ENCODE results near the gene MAG. TPM values are rescaled to one million over a fixed set of nuclear protein-coding genes. Genes with fewer than 3 reads are reported as not detected.

The MAG gene
- total RNA-seq, 4 donors from 2014 or later: 0.65 to 2.4 (median 1.2) TPM; not detected in 1

- Histone ChIP-seq H3K36me3 (peaks cover 46 to 84% (median 79%) of the 10 kb centered on the region in 4 donors), H3K9me3 (no peaks in the 10 kb centered on the region), H3K27me3 (peaks cover 0 to 2% (median 0%) of the 10 kb centered on the region in 4 donors), H3K4me1 (peaks cover 0 to 14% (median 3%) of the 10 kb centered on the region in 4 donors), H3K4me3 (no peak overlapping the region), H3K27ac (replicated peaks in 1 of 4) (no peak overlapping the region)
- intact Hi-C loops (cut with DNase I): no loop called here
- TF ChIP-seq EP300 (IDR thresholded peaks at IDR 0.05): no peak
- TF ChIP-seq, protein P1, sequence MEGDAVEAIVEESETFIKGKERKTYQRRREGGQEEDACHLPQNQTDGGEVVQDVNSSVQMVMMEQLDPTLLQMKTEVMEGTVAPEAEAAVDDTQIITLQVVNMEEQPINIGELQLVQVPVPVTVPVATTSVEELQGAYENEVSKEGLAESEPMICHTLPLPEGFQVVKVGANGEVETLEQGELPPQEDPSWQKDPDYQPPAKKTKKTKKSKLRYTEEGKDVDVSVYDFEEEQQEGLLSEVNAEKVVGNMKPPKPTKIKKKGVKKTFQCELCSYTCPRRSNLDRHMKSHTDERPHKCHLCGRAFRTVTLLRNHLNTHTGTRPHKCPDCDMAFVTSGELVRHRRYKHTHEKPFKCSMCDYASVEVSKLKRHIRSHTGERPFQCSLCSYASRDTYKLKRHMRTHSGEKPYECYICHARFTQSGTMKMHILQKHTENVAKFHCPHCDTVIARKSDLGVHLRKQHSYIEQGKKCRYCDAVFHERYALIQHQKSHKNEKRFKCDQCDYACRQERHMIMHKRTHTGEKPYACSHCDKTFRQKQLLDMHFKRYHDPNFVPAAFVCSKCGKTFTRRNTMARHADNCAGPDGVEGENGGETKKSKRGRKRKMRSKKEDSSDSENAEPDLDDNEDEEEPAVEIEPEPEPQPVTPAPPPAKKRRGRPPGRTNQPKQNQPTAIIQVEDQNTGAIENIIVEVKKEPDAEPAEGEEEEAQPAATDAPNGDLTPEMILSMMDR (IDR thresholded peaks at IDR 0.05): no peak
- TF ChIP-seq POLR2AphosphoS5 (IDR thresholded peaks at IDR 0.05): no peak
- TF ChIP-seq POLR2A (IDR thresholded peaks at IDR 0.05; ENCODE audit: low read depth): no peak
- 94% methylated on average over 24 of the region's 28 CpGs for WGBS
- no peak for DNase-seq (ENCODE audit: extremely low spot score)
These were observed 15.2 kb upstream of the MAG start for GRCh38 chr19:35276706-35277281.

DNA sequence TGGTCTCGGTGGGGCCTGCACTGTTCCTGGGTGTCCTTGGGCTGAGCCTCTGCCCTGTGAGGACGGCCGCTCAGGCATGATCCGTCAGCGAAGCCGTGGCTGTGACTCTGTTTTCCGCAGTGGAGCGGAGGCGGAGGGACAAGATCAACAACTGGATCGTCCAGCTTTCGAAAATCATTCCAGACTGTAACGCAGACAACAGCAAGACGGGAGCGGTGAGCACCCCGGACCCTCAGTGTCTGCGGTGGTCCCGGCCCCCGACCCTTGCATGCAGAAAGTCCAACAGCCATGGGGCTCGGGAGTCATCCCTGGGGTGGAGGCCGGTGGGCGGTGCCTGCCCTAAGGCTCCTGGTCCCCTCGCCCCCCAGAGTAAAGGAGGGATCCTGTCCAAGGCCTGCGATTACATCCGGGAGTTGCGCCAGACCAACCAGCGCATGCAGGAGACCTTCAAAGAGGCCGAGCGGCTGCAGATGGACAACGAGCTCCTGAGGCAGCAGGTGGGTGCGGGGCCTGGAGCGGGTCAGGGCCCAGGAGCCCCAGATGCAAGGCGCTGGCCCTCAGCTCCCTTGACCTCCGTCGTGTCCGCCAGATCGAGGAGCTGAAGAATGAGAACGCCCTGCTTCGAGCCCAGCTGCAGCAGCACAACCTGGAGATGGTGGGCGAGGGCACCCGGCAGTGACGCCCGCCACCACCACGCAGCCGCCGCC is 13.2 kb upstream of the MAG start:
- H3K27ac ChIP-seq (replicated peaks in 1 of 4): no peak overlapping the region
- TF ChIP-seq POLR2AphosphoS5 (IDR thresholded peaks at IDR 0.05) (no peak), EP300 (IDR thresholded peaks at IDR 0.05) (no peak), POLR2A (IDR thresholded peaks at IDR 0.05; ENCODE audit: low read depth) (no peak)
- TF ChIP-seq, protein P1 (IDR thresholded peaks at IDR 0.05): no peak
- H3K27me3 ChIP-seq: peaks cover 0 to 21% (median 2%) of the 10 kb centered on the region in 4 donors
- H3K4me1 ChIP-seq: peaks cover 0 to 11% (median 0%) of the 10 kb centered on the region in 4 donors
- DNase-seq (ENCODE audit: extremely low spot score): no peak
- H3K36me3 ChIP-seq: peaks cover 43 to 65% (median 59%) of the 10 kb centered on the region in 4 donors
- H3K4me3 ChIP-seq: no peak overlapping the region
- intact Hi-C loops (cut with DNase I): no loop called here
- H3K9me3 ChIP-seq: no peaks in the 10 kb centered on the region
- WGBS: 91% methylated on average over 40 of the region's 45 CpGs

DNA sequence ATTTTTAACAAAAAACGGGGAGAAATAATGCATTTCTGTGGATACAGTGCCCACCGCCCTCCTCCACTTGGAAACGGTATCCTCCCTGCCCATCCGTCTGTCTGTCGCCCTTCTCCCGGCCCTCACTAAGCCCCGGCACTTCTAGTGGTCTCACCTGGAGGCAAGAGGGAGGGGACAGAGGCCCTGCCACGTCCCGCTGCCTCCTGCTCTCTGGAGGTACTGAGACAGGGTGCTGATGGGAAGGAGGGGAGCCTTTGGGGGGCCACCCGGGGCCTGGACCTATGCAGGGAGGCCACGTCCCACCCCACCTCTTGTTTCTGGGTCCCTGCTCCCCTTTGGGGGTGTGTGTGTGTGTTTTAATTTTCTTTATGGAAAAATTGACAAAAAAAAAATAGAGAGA is 12.6 kb upstream of the MAG start:
- TF ChIP-seq, protein P1 (IDR thresholded peaks at IDR 0.05): no peak
- TF ChIP-seq EP300 (IDR thresholded peaks at IDR 0.05) (no peak), POLR2A (IDR thresholded peaks at IDR 0.05; ENCODE audit: low read depth) (no peak), POLR2AphosphoS5 (IDR thresholded peaks at IDR 0.05) (no peak)
- H3K4me3 ChIP-seq: no peak overlapping the region
- H3K27me3 ChIP-seq: peaks cover 0 to 28% (median 2%) of the 10 kb centered on the region in 4 donors
- WGBS: 91% methylated on average over 11 of the region's 11 CpGs
- DNase-seq (ENCODE audit: extremely low spot score): no peak
- peaks cover 0 to 11% (median 0%) of the 10 kb centered on the region in 4 donors for H3K4me1 ChIP-seq
- peaks cover 39 to 58% (median 53%) of the 10 kb centered on the region in 4 donors for H3K36me3 ChIP-seq
- intact Hi-C loops (cut with DNase I): no loop called here
- no peaks in the 10 kb centered on the region for H3K9me3 ChIP-seq
- H3K27ac ChIP-seq (replicated peaks in 1 of 4): no peak overlapping the region

- Histone ChIP-seq H3K27me3 (peaks cover 0 to 36% (median 2%) of the 10 kb centered on the region in 4 donors), H3K9me3 (no peaks in the 10 kb centered on the region), H3K4me3 (no peak overlapping the region), H3K36me3 (peaks cover 36 to 50% (median 46%) of the 10 kb centered on the region in 4 donors), H3K27ac (replicated peaks in 1 of 4) (no peak overlapping the region), H3K4me1 (peaks cover 0 to 11% (median 0%) of the 10 kb centered on the region in 4 donors)
- no peak for DNase-seq (ENCODE audit: extremely low spot score)
- intact Hi-C loops (cut with DNase I): no loop called here
- 69% methylated on average over 7 of the region's 12 CpGs for WGBS
- TF ChIP-seq, protein P1 (IDR thresholded peaks at IDR 0.05): no peak
- peak in 1 of 2 donors; percentile 24 for TF ChIP-seq POLR2AphosphoS5 (IDR thresholded peaks at IDR 0.05)
These were observed 11.8 kb upstream of the MAG start for GRCh38 chr19:35279985-35280821.

Data from esophagus muscularis mucosa (tissue), 4 donors.